Prostate gland (tissue), 2 donors: ENCODE data around the gene NYAP2. TPM values are rescaled to one million over a fixed set of nuclear protein-coding genes. Genes with fewer than 3 reads are reported as not detected.

Experiments used
- DNase-seq: peaks from one replicate; pipeline ENCODE4 v3.0.0-alpha.2; 2019; ENCODE audit warnings: low spot score
- H3K27ac ChIP-seq, 2 donors: fragments of 200-600 bp; sonication (generic); 2 replicates each; pipeline ENCODE4 v1.5.1; 2017 to 2019
- H3K27me3 ChIP-seq: fragments of 200-600 bp; sonication (generic); replicated peaks from 2 replicates; pipeline ENCODE4 v1.5.1; 2019; ENCODE audit not compliant: insufficient read depth
- H3K36me3 ChIP-seq, 2 donors: fragments of 200-600 bp; sonication (generic); 1 replicate in 1 of 2; 2 replicates in 1 of 2; pipeline versions ENCODE4 v1.5.1 to v1.8.1; 2017 to 2019
- H3K4me1 ChIP-seq: fragments of 200-600 bp; sonication (generic); replicated peaks from 2 replicates; pipeline ENCODE4 v1.5.1; 2019
- H3K4me3 ChIP-seq, 2 donors: fragments of 200-600 bp; sonication (generic); 2 replicates each; pipeline ENCODE4 v1.5.1; 2017 to 2019
- H3K9me3 ChIP-seq: fragments of 200-600 bp; sonication (generic); 2 replicates; pipeline ENCODE4 v1.5.1; 2017
- POLR2A ChIP-seq: fragments of 450-650 bp; IDR thresholded peaks from one replicate; pipeline ENCODE4 v1.6.1; 2016; ENCODE audit warnings: antibody characterized with exemption, mild to moderate bottlenecking
- POLR2AphosphoS5 ChIP-seq: sonication (generic); formaldehyde crosslinking; IDR thresholded peaks from one replicate; pipeline ENCODE4 v1.6.1; 2017; ENCODE audit warnings: antibody characterized with exemption
- WGBS: methylation state at CpG from one replicate; pipeline ENCODE4 v1.1.5; 2018; 5-methylcytosine and 5-hydroxymethylcytosine counted together
- intact Hi-C: fragments of 100-400 bp; cut with DNase I; formaldehyde crosslinking; loops from one replicate; pipeline ENCODE4 v1.14.2; 2022
- total RNA-seq, 2 donors: library from RNA; depleted of rRNA; stranded (reverse); fragments of >200 nt; gene quantifications; one replicate each; pipeline ENCODE4 v1.1.0, GENCODE V29; 2016
- TF ChIP-seq, protein P1 (sequence below), 4 experiments: fragments of 200-600 bp in 2 of 4; fragments of 450-650 bp in 2 of 4; sonication (generic) in 2 of 4; IDR thresholded peaks; 1 replicate in 3 of 4; 2 replicates in 1 of 4; pipeline ENCODE4 v1.5.1; 2016 to 2019; ENCODE audit warnings: antibody characterized with exemption in 4 of 4, mild to moderate bottlenecking in 2 of 4, moderate library complexity in 2 of 4

Gene NYAP2
- total RNA-seq, 2 donors from 2014 or later: 0.14 TPM; not detected in 1

DNA sequence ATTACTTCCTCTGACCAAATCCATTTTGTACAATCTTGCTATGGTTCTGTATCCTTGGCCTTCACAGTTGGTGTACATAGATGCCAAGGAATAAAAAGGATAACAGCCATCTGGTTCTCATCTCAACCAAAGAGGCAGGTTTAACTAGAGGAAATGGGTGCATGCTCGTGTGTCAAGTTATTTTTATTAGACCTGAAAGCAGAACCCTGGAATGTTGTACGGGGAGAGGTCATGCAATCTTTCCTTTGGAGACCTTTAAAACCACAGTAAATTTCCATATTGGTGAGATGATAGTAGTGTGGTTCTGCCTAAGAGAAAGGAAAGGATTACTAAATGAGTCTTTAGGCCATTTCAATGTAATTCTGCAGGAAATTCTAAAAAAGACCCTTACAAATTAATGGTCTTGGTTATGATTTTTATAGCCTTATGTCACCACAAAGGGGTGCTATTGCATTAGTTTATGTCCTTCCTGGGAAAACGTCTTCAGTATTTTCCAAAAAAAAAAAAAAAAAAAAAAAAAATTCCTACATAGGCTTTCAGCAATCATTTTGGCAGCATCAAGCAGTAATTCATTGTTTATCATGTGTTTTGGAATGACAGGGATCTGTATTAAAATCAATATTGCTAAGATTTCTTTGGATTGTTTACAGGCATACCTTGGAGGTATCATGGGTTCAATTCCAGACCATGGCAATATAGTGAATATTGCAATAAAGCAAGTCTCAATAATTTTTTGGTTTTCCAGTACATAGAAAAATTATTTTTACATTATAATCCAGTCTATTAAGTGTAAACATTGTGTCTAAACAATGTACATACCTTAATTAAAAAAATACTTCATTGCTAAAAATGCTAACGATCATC, 270.8 kb downstream of the NYAP2 start:
- intact Hi-C loops: loop anchor here (2.0 to 10.0 kb wide), 3 partner anchors 214 to 1314 kb away; no protein-coding TSS in a partner anchor
- WGBS: 42% methylated on average over 4 of the region's 4 CpGs
- Histone ChIP-seq H3K27me3 (no peaks in the 10 kb centered on the region), H3K4me1 (no peaks in the 10 kb centered on the region), H3K27ac (no peak overlapping the region), H3K9me3 (no peaks in the 10 kb centered on the region), H3K36me3 (no peaks in the 10 kb centered on the region), H3K4me3 (no peak overlapping the region)
- TF ChIP-seq, protein P1, sequence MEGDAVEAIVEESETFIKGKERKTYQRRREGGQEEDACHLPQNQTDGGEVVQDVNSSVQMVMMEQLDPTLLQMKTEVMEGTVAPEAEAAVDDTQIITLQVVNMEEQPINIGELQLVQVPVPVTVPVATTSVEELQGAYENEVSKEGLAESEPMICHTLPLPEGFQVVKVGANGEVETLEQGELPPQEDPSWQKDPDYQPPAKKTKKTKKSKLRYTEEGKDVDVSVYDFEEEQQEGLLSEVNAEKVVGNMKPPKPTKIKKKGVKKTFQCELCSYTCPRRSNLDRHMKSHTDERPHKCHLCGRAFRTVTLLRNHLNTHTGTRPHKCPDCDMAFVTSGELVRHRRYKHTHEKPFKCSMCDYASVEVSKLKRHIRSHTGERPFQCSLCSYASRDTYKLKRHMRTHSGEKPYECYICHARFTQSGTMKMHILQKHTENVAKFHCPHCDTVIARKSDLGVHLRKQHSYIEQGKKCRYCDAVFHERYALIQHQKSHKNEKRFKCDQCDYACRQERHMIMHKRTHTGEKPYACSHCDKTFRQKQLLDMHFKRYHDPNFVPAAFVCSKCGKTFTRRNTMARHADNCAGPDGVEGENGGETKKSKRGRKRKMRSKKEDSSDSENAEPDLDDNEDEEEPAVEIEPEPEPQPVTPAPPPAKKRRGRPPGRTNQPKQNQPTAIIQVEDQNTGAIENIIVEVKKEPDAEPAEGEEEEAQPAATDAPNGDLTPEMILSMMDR (IDR thresholded peaks at IDR 0.05): peak in 3 of 4 experiments; percentile 35 to 56 (median 36)
- no peak for TF ChIP-seq POLR2AphosphoS5
- TF ChIP-seq POLR2A: no peak
- DNase-seq: no peak

DNA sequence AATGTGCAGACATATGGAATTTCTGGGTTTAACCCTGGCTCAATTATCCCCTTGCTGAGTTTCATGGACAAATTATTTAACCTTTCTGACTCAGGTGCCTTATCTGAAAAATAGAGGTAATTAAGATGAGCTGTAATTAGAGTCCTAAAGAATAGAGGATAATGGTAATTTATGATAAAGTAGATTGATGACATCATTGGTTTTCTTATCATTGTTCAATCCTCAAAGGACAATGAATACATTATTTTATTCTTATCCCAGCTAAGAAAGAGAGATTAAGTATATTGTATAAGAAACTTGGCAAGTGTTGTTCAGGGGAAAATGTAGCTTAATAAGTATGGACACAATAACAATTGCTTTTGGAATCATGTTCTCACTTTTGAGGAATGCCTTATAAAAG, 279.3 kb downstream of the NYAP2 start:
- TF ChIP-seq POLR2AphosphoS5: no peak
- TF ChIP-seq, protein P1 (IDR thresholded peaks at IDR 0.05): no peak
- no peak for TF ChIP-seq POLR2A
- H3K4me3 ChIP-seq: no peak overlapping the region
- no peak overlapping the region for H3K27ac ChIP-seq
- H3K4me1 ChIP-seq: no peaks in the 10 kb centered on the region
- no peaks in the 10 kb centered on the region for H3K36me3 ChIP-seq
- H3K27me3 ChIP-seq: no peaks in the 10 kb centered on the region
- intact Hi-C loops: loop anchor here (10.0 kb wide), 1 partner anchor 206 kb away; no protein-coding TSS in a partner anchor
- no peaks in the 10 kb centered on the region for H3K9me3 ChIP-seq
- no peak for DNase-seq

DNA sequence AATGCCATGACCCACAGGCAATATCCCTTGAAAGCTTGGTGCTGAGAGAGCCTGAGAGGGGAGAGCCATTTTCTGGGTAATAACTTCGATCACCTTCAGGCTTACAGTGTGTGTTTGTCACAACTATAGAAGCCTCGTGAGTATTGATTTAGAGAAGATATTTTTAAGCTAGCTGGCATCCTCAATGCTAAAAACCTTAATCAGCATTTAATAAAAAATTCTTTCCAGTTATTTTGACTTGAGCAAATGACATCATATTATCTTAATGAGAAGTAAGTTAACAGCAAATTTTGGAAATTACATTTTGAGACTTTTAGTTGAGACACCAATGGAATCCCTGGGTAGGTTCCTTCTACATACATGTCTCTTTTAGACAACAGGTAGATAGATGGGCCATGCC, 283.7 kb downstream of the NYAP2 start:
- no peak overlapping the region for H3K27ac ChIP-seq
- H3K9me3 ChIP-seq: no peaks in the 10 kb centered on the region
- H3K36me3 ChIP-seq: no peaks in the 10 kb centered on the region
- WGBS: 93% methylated on average over 2 of the region's 2 CpGs
- no peak overlapping the region for H3K4me3 ChIP-seq
- no peak for DNase-seq
- no peaks in the 10 kb centered on the region for H3K4me1 ChIP-seq
- no peak for TF ChIP-seq POLR2AphosphoS5
- TF ChIP-seq, protein P1 (IDR thresholded peaks at IDR 0.05): no peak
- TF ChIP-seq POLR2A: no peak
- H3K27me3 ChIP-seq: no peaks in the 10 kb centered on the region
- intact Hi-C loops: no loop called here

DNA sequence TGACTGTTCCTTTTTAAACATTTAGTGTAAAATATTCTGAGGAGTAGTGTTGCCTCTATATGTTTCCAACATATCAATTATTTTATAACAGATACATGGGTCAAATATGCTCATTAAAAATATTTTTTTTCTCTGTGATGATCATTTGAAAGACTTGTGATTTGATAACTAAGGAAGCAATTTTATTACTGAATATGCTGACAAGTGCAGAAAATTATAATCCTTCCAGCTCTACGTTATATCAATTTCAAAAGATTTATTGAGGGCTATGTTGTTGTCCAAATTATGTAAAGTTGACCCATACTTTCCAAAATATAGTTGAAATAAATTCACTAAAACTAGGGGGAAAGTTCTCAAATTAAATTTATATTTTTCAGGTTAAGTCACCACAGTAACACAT, 290.6 kb downstream of the NYAP2 start:
- no peak for DNase-seq
- no peaks in the 10 kb centered on the region for H3K36me3 ChIP-seq
- TF ChIP-seq, protein P1 (IDR thresholded peaks at IDR 0.05): no peak
- TF ChIP-seq POLR2AphosphoS5 (no peak), POLR2A (no peak)
- no peaks in the 10 kb centered on the region for H3K27me3 ChIP-seq
- no peaks in the 10 kb centered on the region for H3K4me1 ChIP-seq
- H3K4me3 ChIP-seq: no peak overlapping the region
- intact Hi-C loops: no loop called here
- WGBS: 81% methylated on average over 1 of the region's 1 CpG
- no peak overlapping the region for H3K27ac ChIP-seq
- no peaks in the 10 kb centered on the region for H3K9me3 ChIP-seq

DNA sequence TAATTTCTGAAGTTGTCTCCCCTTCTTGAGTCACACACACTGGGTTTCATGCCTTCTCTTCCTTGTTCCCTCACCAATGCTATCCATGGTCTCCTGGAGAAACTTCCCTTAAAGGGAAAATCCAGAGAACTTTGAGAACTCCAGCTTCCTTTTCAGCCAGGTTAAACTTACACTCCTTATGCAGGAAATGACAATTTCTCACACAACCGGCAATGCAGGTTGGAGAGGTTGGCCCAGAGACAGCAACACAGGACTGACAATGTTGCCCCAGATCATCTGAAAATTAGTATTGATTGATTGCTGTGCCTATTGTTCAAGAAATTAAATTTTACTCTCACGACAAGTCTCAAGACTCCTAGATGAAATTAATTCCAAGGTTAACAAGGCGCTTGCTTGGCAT, 292.2 kb downstream of the NYAP2 start:
- Histone ChIP-seq H3K9me3 (no peaks in the 10 kb centered on the region), H3K36me3 (no peaks in the 10 kb centered on the region), H3K4me1 (no peaks in the 10 kb centered on the region), H3K4me3 (no peak overlapping the region), H3K27me3 (no peaks in the 10 kb centered on the region), H3K27ac (no peak overlapping the region)
- DNase-seq: no peak
- WGBS: 80% methylated on average over 3 of the region's 3 CpGs
- intact Hi-C loops: no loop called here
- no peak for TF ChIP-seq POLR2AphosphoS5
- TF ChIP-seq POLR2A: no peak
- TF ChIP-seq, protein P1 (IDR thresholded peaks at IDR 0.05): no peak
